H9 (cell line): ENCODE data around the gene AP1S3. TPM values are rescaled to one million over a fixed set of nuclear protein-coding genes. Genes with fewer than 3 reads are reported as not detected.

Experiments
- DNase-seq: peaks from one replicate; pipeline ENCODE4 v3.0.0-alpha.2; 2017
- H2AFZ ChIP-seq: one replicate; pipeline ENCODE4 v1.6.1; 2013; ENCODE audit warnings: mild to moderate bottlenecking, low read length, control low read depth, moderate library complexity
- H2AK5ac ChIP-seq: 2 replicates; pipeline ENCODE4 v1.6.1; 2013; ENCODE audit warnings: low read length, control low read depth, mixed read lengths; ENCODE audit not compliant: insufficient read length
- H2BK120ac ChIP-seq: one replicate; pipeline ENCODE4 v1.6.1; 2013; ENCODE audit warnings: low read depth, mild to moderate bottlenecking, low read length, control low read depth, inconsistent platforms; ENCODE audit not compliant: poor library complexity, severe bottlenecking
- H2BK12ac ChIP-seq: 2 replicates; pipeline ENCODE4 v1.6.1; 2013; ENCODE audit warnings: low read length, control low read depth, mixed read lengths, low read depth; ENCODE audit not compliant: insufficient read length
- H2BK15ac ChIP-seq: 2 replicates; pipeline ENCODE4 v1.6.1; 2013; ENCODE audit warnings: low read depth, low read length, control low read depth
- H2BK20ac ChIP-seq: one replicate; pipeline ENCODE4 v1.6.1; 2013; ENCODE audit warnings: low read depth, mild to moderate bottlenecking, low read length, control low read depth, inconsistent platforms; ENCODE audit not compliant: poor library complexity, severe bottlenecking
- H2BK5ac ChIP-seq: 2 replicates; pipeline ENCODE4 v1.6.1; 2013; ENCODE audit warnings: low read length, control low read depth, mixed read lengths; ENCODE audit not compliant: insufficient read length
- H3K14ac ChIP-seq: 2 replicates; pipeline ENCODE4 v1.6.1; 2013; ENCODE audit warnings: low read length, control low read depth; ENCODE audit not compliant: insufficient read depth
- H3K18ac ChIP-seq: 2 replicates; pipeline ENCODE4 v1.6.1; 2013; ENCODE audit warnings: low read depth, mild to moderate bottlenecking, mixed read lengths, low read length, control low read depth; ENCODE audit not compliant: insufficient read length
- H3K23ac ChIP-seq: 2 replicates; pipeline ENCODE4 v1.6.1; 2013; ENCODE audit warnings: low read length, control low read depth, mixed read lengths, low read depth; ENCODE audit not compliant: insufficient read length
- H3K23me2 ChIP-seq: 2 replicates; pipeline ENCODE4 v1.6.1; 2013; ENCODE audit warnings: low read depth, mild to moderate bottlenecking, mixed read lengths, low read length, control low read depth; ENCODE audit not compliant: insufficient read length, poor library complexity, severe bottlenecking
- H3K27ac ChIP-seq: 2 replicates; pipeline ENCODE4 v1.5.1; 2013; ENCODE audit warnings: low read length, control low read depth, mixed read lengths, low read depth; ENCODE audit not compliant: insufficient read length
- H3K27me3 ChIP-seq: 2 replicates; pipeline ENCODE4 v1.6.1; 2013; ENCODE audit warnings: low read length, control low read depth, inconsistent platforms; ENCODE audit not compliant: insufficient read depth
- H3K4ac ChIP-seq: 2 replicates; pipeline ENCODE4 v1.6.1; 2013; ENCODE audit warnings: low read depth, mild to moderate bottlenecking, control low read depth, inconsistent platforms, low read length, moderate library complexity
- H3K4me1 ChIP-seq: 2 replicates; pipeline ENCODE4 v1.6.1; 2013; ENCODE audit warnings: low read length, control low read depth, inconsistent platforms; ENCODE audit not compliant: insufficient read depth
- H3K4me2 ChIP-seq: 2 replicates; pipeline ENCODE4 v1.6.1; 2013; ENCODE audit warnings: low read length, control low read depth, mixed read lengths; ENCODE audit not compliant: insufficient read length, insufficient read depth
- H3K56ac ChIP-seq: 2 replicates; pipeline ENCODE4 v1.6.1; 2013; ENCODE audit warnings: low read depth, mild to moderate bottlenecking, mixed read lengths, low read length, control low read depth; ENCODE audit not compliant: insufficient read length
- H3K79me1 ChIP-seq: 2 replicates; pipeline ENCODE4 v1.6.1; 2013; ENCODE audit warnings: low read depth, mild to moderate bottlenecking, moderate library complexity, low read length, control low read depth, inconsistent platforms; ENCODE audit not compliant: insufficient read depth, poor library complexity, severe bottlenecking
- H3K79me2 ChIP-seq: 2 replicates; pipeline ENCODE4 v1.6.1; 2013; ENCODE audit warnings: low read length, control low read depth, inconsistent platforms; ENCODE audit not compliant: insufficient read depth
- H3K9ac ChIP-seq: 2 replicates; pipeline ENCODE4 v1.6.1; 2013; ENCODE audit warnings: low read length, control low read depth, mixed read lengths; ENCODE audit not compliant: insufficient read length; ENCODE audit errors: extremely low read depth
- H3K9me3 ChIP-seq: one replicate; pipeline ENCODE4 v1.6.1; 2013; ENCODE audit warnings: low read depth, low read length, inconsistent platforms; ENCODE audit not compliant: control insufficient read depth
- H3T11ph ChIP-seq: one replicate; pipeline ENCODE4 v1.6.1; 2013; ENCODE audit warnings: mild to moderate bottlenecking, low read length, control low read depth, inconsistent platforms
- H4K20me1 ChIP-seq: one replicate; pipeline ENCODE4 v1.6.1; 2013; ENCODE audit not compliant: control insufficient read depth, insufficient read length, insufficient read depth
- H4K5ac ChIP-seq: 2 replicates; pipeline ENCODE4 v1.6.1; 2013; ENCODE audit warnings: low read depth, mild to moderate bottlenecking, mixed read lengths, low read length, control low read depth; ENCODE audit not compliant: insufficient read length
- H4K8ac ChIP-seq: replicated peaks from 2 replicates; pipeline ENCODE4 v1.6.1; 2013; ENCODE audit warnings: low read length, control low read depth, mixed read lengths, low read depth; ENCODE audit not compliant: insufficient read length
- H4K91ac ChIP-seq: 2 replicates; pipeline ENCODE4 v1.6.1; 2013; ENCODE audit warnings: low read depth, mild to moderate bottlenecking, moderate library complexity, mixed read lengths, low read length, control low read depth; ENCODE audit not compliant: insufficient read length
- H3K27ac Mint-ChIP-seq, 3 experiments: 2 replicates in 2 of 3; 3 replicates in 1 of 3; pipeline ENCODE4 v1.8.0; 2020 to 2021; ENCODE audit warnings: mixed read lengths in 3 of 3, mild to moderate bottlenecking in 1 of 3, moderate library complexity in 1 of 3
- H3K27me3 Mint-ChIP-seq: 2 replicates; pipeline ENCODE4 v1.8.0; 2021; ENCODE audit warnings: low read depth, mild to moderate bottlenecking, moderate library complexity, mixed read lengths
- H3K36me3 Mint-ChIP-seq, 3 experiments: 2 replicates in 2 of 3; 3 replicates in 1 of 3; pipeline ENCODE4 v1.8.0; 2020 to 2021; ENCODE audit warnings: low read depth in 3 of 3, mixed read lengths in 3 of 3; ENCODE audit not compliant: insufficient read depth in 1 of 3
- H3K4me1 Mint-ChIP-seq, 2 experiments: 2 replicates each; pipeline ENCODE4 v1.8.0; 2020; ENCODE audit warnings: mixed read lengths in 2 of 2
- H3K4me3 Mint-ChIP-seq, 2 experiments: 2 replicates in 1 of 2; 3 replicates in 1 of 2; pipeline ENCODE4 v1.8.0; 2020 to 2021; ENCODE audit warnings: mild to moderate bottlenecking in 2 of 2, mixed read lengths in 2 of 2, moderate library complexity in 1 of 2
- H3K9me3 Mint-ChIP-seq, 2 experiments: 2 replicates in 1 of 2; 3 replicates in 1 of 2; pipeline ENCODE4 v1.8.0; 2020; ENCODE audit warnings: mild to moderate bottlenecking in 2 of 2, mixed read lengths in 2 of 2, moderate library complexity in 1 of 2
- WGBS: extraction: QIAGEN DNeasy Blood & Tissue Kit; methylation state at CpG from one replicate; pipeline ENCODE4 v1.1.7; 2013; ENCODE audit warnings: missing lambda C conversion rate, low lambda C conversion rate, mixed read lengths; ENCODE audit not compliant: insufficient read length; ENCODE audit errors: extremely low coverage; 5-methylcytosine and 5-hydroxymethylcytosine counted together
- total RNA-seq: library from RNA; stranded (reverse); gene quantifications from 2 replicates; pipeline ENCODE4 v1.2.1, GENCODE V29; 2021
- TF ChIP-seq, protein P1 (sequence below): fragments of 200-600 bp; sonication (generic); conservative IDR thresholded peaks from 3 replicates; pipeline ENCODE4 v1.8.0; 2021; ENCODE audit warnings: antibody characterized with exemption, mild to moderate bottlenecking

The AP1S3 gene
- total RNA-seq, 1 experiment from 2014 or later: 8.7 TPM

DNA sequence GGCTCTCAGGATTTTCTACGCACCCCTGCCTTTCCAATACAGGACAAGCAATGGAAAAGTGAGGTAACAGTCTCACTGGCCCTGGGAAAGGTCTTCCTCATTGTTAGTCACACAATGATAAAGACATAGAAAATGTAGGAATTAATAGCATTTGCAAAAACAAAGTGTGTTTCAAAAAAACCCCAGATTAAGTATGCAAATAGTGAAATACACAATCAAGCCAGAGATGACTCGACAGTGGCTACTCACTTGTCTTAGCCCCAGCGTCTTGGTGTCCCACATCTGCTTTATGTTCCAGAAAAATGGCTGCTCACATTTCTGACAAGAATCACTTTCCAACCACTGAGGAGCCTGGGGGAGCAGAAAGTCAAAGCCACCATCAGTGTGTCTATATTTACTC, 47.0 kb upstream of the AP1S3 start:
- no peak overlapping the region for H2BK20ac ChIP-seq
- no peak overlapping the region for H4K8ac ChIP-seq
- Mint-ChIP-seq H3K27ac (no peak overlapping the region), H3K36me3 (peaks cover 20 to 66% (median 59%) of the 10 kb centered on the region in 3 experiments), H3K4me3 (no peak overlapping the region), H3K9me3 (no peaks in the 10 kb centered on the region; a peak in 2 of 5 replicates), H3K27me3 (no peaks in the 10 kb centered on the region), H3K4me1 (no peaks in the 10 kb centered on the region)
- H3K9me3 ChIP-seq: no peaks in the 10 kb centered on the region
- no peak overlapping the region for H3K27ac ChIP-seq
- H2BK5ac ChIP-seq: no peak overlapping the region
- no peak overlapping the region for H3K23ac ChIP-seq
- WGBS: no CpG with 5 or more reads among the region's 3 CpGs
- TF ChIP-seq, protein P1, sequence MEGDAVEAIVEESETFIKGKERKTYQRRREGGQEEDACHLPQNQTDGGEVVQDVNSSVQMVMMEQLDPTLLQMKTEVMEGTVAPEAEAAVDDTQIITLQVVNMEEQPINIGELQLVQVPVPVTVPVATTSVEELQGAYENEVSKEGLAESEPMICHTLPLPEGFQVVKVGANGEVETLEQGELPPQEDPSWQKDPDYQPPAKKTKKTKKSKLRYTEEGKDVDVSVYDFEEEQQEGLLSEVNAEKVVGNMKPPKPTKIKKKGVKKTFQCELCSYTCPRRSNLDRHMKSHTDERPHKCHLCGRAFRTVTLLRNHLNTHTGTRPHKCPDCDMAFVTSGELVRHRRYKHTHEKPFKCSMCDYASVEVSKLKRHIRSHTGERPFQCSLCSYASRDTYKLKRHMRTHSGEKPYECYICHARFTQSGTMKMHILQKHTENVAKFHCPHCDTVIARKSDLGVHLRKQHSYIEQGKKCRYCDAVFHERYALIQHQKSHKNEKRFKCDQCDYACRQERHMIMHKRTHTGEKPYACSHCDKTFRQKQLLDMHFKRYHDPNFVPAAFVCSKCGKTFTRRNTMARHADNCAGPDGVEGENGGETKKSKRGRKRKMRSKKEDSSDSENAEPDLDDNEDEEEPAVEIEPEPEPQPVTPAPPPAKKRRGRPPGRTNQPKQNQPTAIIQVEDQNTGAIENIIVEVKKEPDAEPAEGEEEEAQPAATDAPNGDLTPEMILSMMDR: no peak
- no peaks in the 10 kb centered on the region for H3K27me3 ChIP-seq
- no peak for DNase-seq
- no peaks in the 10 kb centered on the region for H3K4me1 ChIP-seq
- no peak overlapping the region for H3K18ac ChIP-seq
- H2BK120ac ChIP-seq: no peak overlapping the region
- no peak overlapping the region for H2BK15ac ChIP-seq
- H2BK12ac ChIP-seq: no peak overlapping the region
- H4K91ac ChIP-seq: no peak overlapping the region
- no peak overlapping the region for H3K14ac ChIP-seq
- no peak overlapping the region for H2AFZ ChIP-seq
- H3K79me1 ChIP-seq: no peaks in the 10 kb centered on the region
- no peak overlapping the region for H3K9ac ChIP-seq
- no peak overlapping the region for H4K5ac ChIP-seq
- no peaks in the 10 kb centered on the region for H4K20me1 ChIP-seq
- no peak overlapping the region for H3K4me2 ChIP-seq
- H3T11ph ChIP-seq: no peak overlapping the region
- H3K56ac ChIP-seq: no peak overlapping the region
- no peaks in the 10 kb centered on the region for H3K23me2 ChIP-seq
- no peak overlapping the region for H3K4ac ChIP-seq
- H2AK5ac ChIP-seq: no peak overlapping the region
- H3K79me2 ChIP-seq: no peaks in the 10 kb centered on the region
